Endothelial cell of umbilical vein (primary cell): Measurements from ENCODE around the gene HBE1. TPM values are rescaled to one million over a fixed set of nuclear protein-coding genes. Genes with fewer than 3 reads are reported as not detected.

Experiments
- BruUV-seq: library from RNA; stranded (reverse); fragments of 400-500 nt; replicated peaks from 2 replicates; lab custom pipeline; 2021; lab: Mats Ljungman, UMichigan
- CTCF ChIA-PET: fragments of 300-600, 350-600 bp; sonication (Branson Sonifier 250); formaldehyde crosslinking; loops from one replicate; lab custom pipeline; 2021; ENCODE audit warnings: antibody characterized with exemption, inconsistent platforms; lab: Charles Lee
- POLR2A ChIA-PET: fragments of 300-600, 350-600 bp; sonication (Branson Sonifier 250); formaldehyde crosslinking; loops from one replicate; lab custom pipeline; 2021; ENCODE audit warnings: antibody characterized with exemption, inconsistent platforms; lab: Charles Lee
- DNase-seq: peaks from one replicate; pipeline ENCODE4 v3.0.0-alpha.2; 2011; ENCODE audit warnings: low read depth, low spot score
- FAIRE-seq: peaks from 2 replicates; lab custom pipeline; 2011; peaks lifted over from hg19 to GRCh38; lab: Jason Lieb, UNC
- H2AFZ ChIP-seq: 2 replicates; pipeline ENCODE4 v1.6.0; 2012; ENCODE audit warnings: low read depth, low read length, control low read depth, inconsistent platforms
- H3K27ac ChIP-seq: 2 replicates; pipeline ENCODE4 v1.5.1; 2011; ENCODE audit warnings: low read depth, mild to moderate bottlenecking, control low read depth, low read length, moderate library complexity; ENCODE audit not compliant: insufficient read depth
- H3K27me3 ChIP-seq, 2 experiments: 2 replicates each; pipeline versions ENCODE4 v1.6.0 to v1.6.1; 2011; ENCODE audit warnings: low read length in 2 of 2, mixed read lengths in 1 of 2; ENCODE audit not compliant: control insufficient read depth in 2 of 2, insufficient read depth in 2 of 2
- H3K36me3 ChIP-seq, 2 experiments: 2 replicates in 1 of 2; 3 replicates in 1 of 2; pipeline ENCODE4 v1.5.1; 2011; ENCODE audit warnings: low read length in 2 of 2, mild to moderate bottlenecking in 1 of 2, moderate library complexity in 1 of 2; ENCODE audit not compliant: control insufficient read depth in 2 of 2, insufficient read depth in 2 of 2; ENCODE audit errors: extremely low read depth in 1 of 2
- H3K4me1 ChIP-seq: 3 replicates; pipeline ENCODE4 v1.5.1; 2011; ENCODE audit warnings: mild to moderate bottlenecking, low read length; ENCODE audit not compliant: control insufficient read depth, insufficient read depth; ENCODE audit errors: extremely low read depth
- H3K4me2 ChIP-seq: 2 replicates; pipeline ENCODE4 v1.6.1; 2011; ENCODE audit warnings: low read length, control low read depth, mixed read lengths; ENCODE audit not compliant: insufficient read depth
- H3K4me3 ChIP-seq, 3 experiments: fragments of 200-600 bp in 1 of 3; sonication (generic), shearing (Covaris generic) in 1 of 3; replicated peaks in 1 of 3; 2 replicates each; pipeline ENCODE4 v1.5.1; 2011 to 2016; ENCODE audit warnings: control low read depth in 3 of 3, low read length in 3 of 3, mild to moderate bottlenecking in 2 of 3, inconsistent platforms in 1 of 3, low read depth in 1 of 3, moderate library complexity in 1 of 3; ENCODE audit not compliant: insufficient read depth in 1 of 3
- H3K79me2 ChIP-seq: 2 replicates; pipeline ENCODE4 v1.6.0; 2012; ENCODE audit warnings: low read length, inconsistent platforms; ENCODE audit not compliant: control insufficient read depth, insufficient read depth
- H3K9ac ChIP-seq: replicated peaks from 2 replicates; pipeline ENCODE3; 2011; ENCODE audit warnings: low read length, control low read depth; ENCODE audit not compliant: insufficient read depth; ENCODE audit errors: extremely low read depth
- H3K9me1 ChIP-seq: replicated peaks from 3 replicates; pipeline ENCODE4 v1.6.0; 2011; ENCODE audit warnings: mild to moderate bottlenecking, low read length; ENCODE audit not compliant: control insufficient read depth, insufficient read depth; ENCODE audit errors: extremely low read depth
- H3K9me3 ChIP-seq: replicated peaks from 2 replicates; pipeline ENCODE4 v1.5.1; 2012; ENCODE audit warnings: low read length, inconsistent platforms; ENCODE audit not compliant: control insufficient read depth, insufficient read depth
- H4K20me1 ChIP-seq: replicated peaks from 2 replicates; pipeline ENCODE3; 2011; ENCODE audit warnings: mild to moderate bottlenecking, low read length; ENCODE audit not compliant: control insufficient read depth, insufficient read depth; ENCODE audit errors: extremely low read depth
- CTCF ChIP-seq, 2 donors: IDR thresholded peaks; 1 replicate in 1 of 2; 2 replicates in 1 of 2; pipeline ENCODE4 v1.5.1; 2011; ENCODE audit warnings: low read length in 2 of 2, mild to moderate bottlenecking in 2 of 2, moderate library complexity in 2 of 2, control low read depth in 1 of 2, inconsistent platforms in 1 of 2, low read depth in 1 of 2; ENCODE audit not compliant: insufficient read depth in 1 of 2; ENCODE audit errors: extremely low read depth in 1 of 2
- EZH2 ChIP-seq: IDR thresholded peaks from 2 replicates; pipeline ENCODE4 v1.6.1; 2012; ENCODE audit warnings: borderline replicate concordance, low read depth, mild to moderate bottlenecking, moderate library complexity, low read length, inconsistent platforms; ENCODE audit not compliant: severe bottlenecking
- FOS ChIP-seq: IDR thresholded peaks from 2 replicates; pipeline ENCODE4 v1.6.1; 2011; ENCODE audit warnings: mild to moderate bottlenecking, low read length, moderate library complexity, borderline replicate concordance; ENCODE audit not compliant: insufficient read depth
- GATA2 ChIP-seq: IDR thresholded peaks from 2 replicates; pipeline ENCODE4 v1.7.0; 2011; ENCODE audit warnings: low read depth, mild to moderate bottlenecking, moderate library complexity, mixed read lengths, low read length; ENCODE audit not compliant: insufficient read length, insufficient read depth
- JUN ChIP-seq: IDR thresholded peaks from 2 replicates; pipeline ENCODE4 v1.6.1; 2011; ENCODE audit warnings: borderline replicate concordance, low read depth; ENCODE audit not compliant: insufficient read length, insufficient read depth
- MYC ChIP-seq: IDR thresholded peaks from one replicate; pipeline ENCODE4 v1.6.1; 2011; ENCODE audit warnings: mild to moderate bottlenecking, low read depth, low read length
- POLR2A ChIP-seq: IDR thresholded peaks from 2 replicates; pipeline ENCODE4 v1.6.1; 2012; ENCODE audit warnings: low read depth, mild to moderate bottlenecking, control low read depth, low read length
- POLR2AphosphoS5 ChIP-seq: IDR thresholded peaks from 2 replicates; pipeline ENCODE4 v1.6.1; 2012; ENCODE audit warnings: low read depth, mild to moderate bottlenecking, control low read depth, low read length, moderate library complexity; ENCODE audit not compliant: insufficient read depth
- dilution Hi-C: fragments of 300-500 bp; cut with MboI; formaldehyde crosslinking; loops from one replicate; pipeline ENCODE4 v1.15.0; 2019; ENCODE audit warnings: low sequenced_read_pairs; ENCODE audit not compliant: extremely low pct_ligation_motif_present
- intact Hi-C: fragments of 100-400 bp; cut with micrococcal nuclease; formaldehyde crosslinking; loops from one replicate; pipeline ENCODE4 v1.10.0; 2022
- polyA plus RNA-seq, 4 experiments: library from polyadenylated mRNA; depleted of rRNA in 3 of 4; stranded (reverse) in 3 of 4; unstranded in 1 of 4; fragments of >200 nt; gene quantifications; 2 replicates each; pipeline versions ENCODE4 v1.2.1 to v1.2.3, GENCODE V29; 2011 to 2012; ENCODE audit warnings: missing spikeins in 1 of 4
- total RNA-seq: library from RNA; stranded (reverse); gene quantifications from 2 replicates; pipeline ENCODE4 v1.2.3, GENCODE V29; 2021
- TF ChIP-seq, protein P1 (sequence below): IDR thresholded peaks from 2 replicates; pipeline ENCODE4 v1.6.1; 2011; ENCODE audit not compliant: insufficient read depth, insufficient read length

Gene HBE1
- total and polyA plus RNA-seq, 2 donors (not counting 3 experiments of a cell fraction or from before 2014, with no cell fraction given), result 0.37 TPM; not detected in 1

- Histone ChIP-seq H3K9me1 (no peaks in the 10 kb centered on the region), H3K4me3 (no peak overlapping the region), H3K36me3 (no peaks in the 10 kb centered on the region), H3K4me1 (no peaks in the 10 kb centered on the region), H3K27me3 (no peaks in the 10 kb centered on the region), H3K79me2 (no peaks in the 10 kb centered on the region), H3K9ac (no peak overlapping the region), H3K4me2 (no peak overlapping the region), H3K9me3 (no peaks in the 10 kb centered on the region), H2AFZ (no peak overlapping the region), H4K20me1 (no peaks in the 10 kb centered on the region), H3K27ac (no peak overlapping the region)
- intact Hi-C loops, result no loop called here
- no TSS peak for BruUV-seq
- FAIRE-seq (no peak), DNase-seq (no peak)
- dilution Hi-C loops, result no loop called here
- TF ChIP-seq MYC (no peak), CTCF (IDR thresholded peaks at IDR 0.05; ENCODE audit: extremely low read depth in 1 of 2, insufficient read depth in 1 of 2, low read depth in 1 of 2, low read length in 2 of 2) (no peak), EZH2 (no peak), GATA2 (no peak), FOS (no peak), JUN (no peak), POLR2A (no peak), POLR2AphosphoS5 (no peak)
- TF ChIP-seq, protein P1, sequence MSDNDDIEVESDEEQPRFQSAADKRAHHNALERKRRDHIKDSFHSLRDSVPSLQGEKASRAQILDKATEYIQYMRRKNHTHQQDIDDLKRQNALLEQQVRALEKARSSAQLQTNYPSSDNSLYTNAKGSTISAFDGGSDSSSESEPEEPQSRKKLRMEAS, result no peak
- POLR2A ChIA-PET, result no interaction called here
- CTCF ChIA-PET, result no interaction called here
These were observed 27.5 kb downstream of the HBE1 start for GRCh38 chr11:5242208-5242607.
